ENCODE results near the gene DGCR8.
A peak's percentile ranks its signal among the peaks of the same experiment; 100 is the strongest.

The DGCR8 gene

GRCh38 chr22:20079745-20080444, at the start of gene DGCR8:
DGCR8 (plus strand) TSS chr22:20080241; CDS start chr22:20085964, 5,723 bp downstream.
- DNase-seq (peak; percentile 77), ATAC-seq (peak; percentile 91)

GRCh38 chr22:20031732-20032406, 48.2 kb upstream of the DGCR8 start:
- ATAC-seq = no peak
- DNase-seq = no peak

- DNase-seq (no peak), ATAC-seq (no peak)
Observed at GRCh38 chr22:20032407-20032991, 47.5 kb upstream of the DGCR8 start.

GRCh38 chr22:20033045-20033706, 46.9 kb upstream of the DGCR8 start:
- ATAC-seq (no peak), DNase-seq (no peak)

- ATAC-seq = no peak
- DNase-seq = no peak
Observed at GRCh38 chr22:20034143-20034542, 45.9 kb upstream of the DGCR8 start.

- no peak for ATAC-seq
- DNase-seq = no peak
Observed at GRCh38 chr22:20035375-20036083, 44.5 kb upstream of the DGCR8 start.

- no peak for ATAC-seq
- no peak for DNase-seq
Observed at GRCh38 chr22:20036084-20036482, 44.0 kb upstream of the DGCR8 start.

- DNase-seq (no peak), ATAC-seq (no peak)
Observed at GRCh38 chr22:20036535-20037392, 43.3 kb upstream of the DGCR8 start.

- DNase-seq = no peak
- peak; percentile 37 for ATAC-seq
Observed at GRCh38 chr22:20037419-20037818, 42.6 kb upstream of the DGCR8 start.

- DNase-seq = no peak
- no peak for ATAC-seq
Observed at GRCh38 chr22:20038574-20038973, 41.5 kb upstream of the DGCR8 start.

- DNase-seq (no peak), ATAC-seq (no peak)
Observed at GRCh38 chr22:20039683-20040325, 40.2 kb upstream of the DGCR8 start.

- DNase-seq = no peak
- ATAC-seq = no peak
Observed at GRCh38 chr22:20040327-20041200, 39.5 kb upstream of the DGCR8 start.

GRCh38 chr22:20043057-20043996, 36.7 kb upstream of the DGCR8 start:
- ATAC-seq = no peak
- no peak for DNase-seq

- ATAC-seq (no peak), DNase-seq (no peak)
Observed at GRCh38 chr22:20043997-20044342, 36.1 kb upstream of the DGCR8 start.

- ATAC-seq (no peak), DNase-seq (no peak)
Observed at GRCh38 chr22:20044495-20045151, 35.4 kb upstream of the DGCR8 start.

GRCh38 chr22:20046730-20047129, 33.3 kb upstream of the DGCR8 start:
- no peak for ATAC-seq
- DNase-seq = no peak

- ATAC-seq (no peak), DNase-seq (no peak)
Observed at GRCh38 chr22:20051927-20052308, 28.1 kb upstream of the DGCR8 start.
